Spleen (tissue), 11 donors: Measurements from ENCODE around the gene NUP214. TPM values are rescaled to one million over a fixed set of nuclear protein-coding genes. Genes with fewer than 3 reads are reported as not detected.
"Not testable (repeated sequence)": the region's sequence is repeated elsewhere in the genome, so short reads cannot be mapped to it uniquely, and the experiment has no call there.

Source experiments
- DNase-seq: peaks from one replicate; pipeline ENCODE4 v3.0.0-alpha.2; 2020
- H3K27ac ChIP-seq, 8 donors: fragments of 200-600 bp; sonication (generic) in 7 of 8; 1 replicate in 4 of 8; 2 replicates in 4 of 8; pipeline versions ENCODE4 v1.5.0 to v1.8.0; 2016 to 2021; ENCODE audit warnings: inconsistent platforms in 4 of 8, mild to moderate bottlenecking in 4 of 8, moderate library complexity in 1 of 8
- H3K27me3 ChIP-seq, 7 donors: fragments of 200-600 bp; sonication (generic) in 6 of 7; replicated peaks in 1 of 7; 1 replicate in 4 of 7; 2 replicates in 3 of 7; pipeline versions ENCODE4 v1.5.0 to v1.8.0; 2016 to 2021; ENCODE audit warnings: inconsistent platforms in 3 of 7, mild to moderate bottlenecking in 1 of 7
- H3K36me3 ChIP-seq, 6 donors: fragments of 200-600 bp; sonication (generic) in 5 of 6; 1 replicate in 4 of 6; 2 replicates in 2 of 6; pipeline versions ENCODE4 v1.5.0 to v1.8.0; 2016 to 2021; ENCODE audit warnings: inconsistent platforms in 2 of 6
- H3K4me1 ChIP-seq, 6 donors: fragments of 200-600 bp; sonication (generic) in 5 of 6; 1 replicate in 3 of 6; 2 replicates in 3 of 6; pipeline versions ENCODE4 v1.5.0 to v1.8.0; 2016 to 2021; ENCODE audit warnings: inconsistent platforms in 3 of 6
- H3K4me3 ChIP-seq, 8 donors: fragments of 200-600 bp; sonication (generic) in 7 of 8; 1 replicate in 4 of 8; 2 replicates in 4 of 8; pipeline versions ENCODE4 v1.5.0 to v1.8.0; 2016 to 2021; ENCODE audit warnings: inconsistent platforms in 4 of 8, mild to moderate bottlenecking in 4 of 8, moderate library complexity in 2 of 8
- H3K9me3 ChIP-seq, 8 donors: fragments of 200-600 bp; sonication (generic) in 7 of 8; 1 replicate in 4 of 8; 2 replicates in 4 of 8; pipeline versions ENCODE4 v1.5.0 to v1.8.0; 2016 to 2021; ENCODE audit warnings: inconsistent platforms in 4 of 8
- POLR2A ChIP-seq, 3 donors: fragments of 450-650 bp; IDR thresholded peaks; one replicate each; pipeline ENCODE4 v1.5.1; 2017; ENCODE audit warnings: antibody characterized with exemption in 3 of 3, mild to moderate bottlenecking in 1 of 3
- POLR2AphosphoS5 ChIP-seq, 3 donors: sonication (generic); formaldehyde crosslinking; IDR thresholded peaks; one replicate each; pipeline ENCODE4 v1.5.1; 2017; ENCODE audit warnings: antibody characterized with exemption in 3 of 3
- WGBS, 5 donors: extraction: QIAGEN DNeasy Blood & Tissue Kit in 3 of 5; methylation state at CpG; one replicate each; pipeline versions ENCODE4 v1.1.5 to v1.1.7; 2013 to 2018; 5-methylcytosine and 5-hydroxymethylcytosine counted together
- intact Hi-C: fragments of 100-400 bp; cut with DNase I; formaldehyde crosslinking; loops from one replicate; pipeline ENCODE4 v1.15.0; 2023; ENCODE audit warnings: low total_unique reads
- polyA plus RNA-seq, 3 donors: library from polyadenylated mRNA; stranded (reverse); fragments of 200-250 nt; gene quantifications; one replicate each; pipeline ENCODE4 v1.2.1, GENCODE V29; 2013
- total RNA-seq, 7 donors: library from RNA; depleted of rRNA in 3 of 7; stranded (reverse); fragments of >200 nt in 3 of 7; fragmentation: NEBNext Ultra II Directional in 4 of 7; extraction: Animal tissue kit (Norgen Biotek cat#: 25700) in 4 of 7; gene quantifications; one replicate each; pipeline versions ENCODE4 v1.1.0 to v1.2.1, GENCODE V29; 2016 to 2021
- TF ChIP-seq, protein P1 (sequence below), 11 experiments: fragments of 200-600 bp in 7 of 11; fragments of 450-650 bp in 4 of 11; sonication (generic) in 4 of 11; IDR thresholded peaks in 8 of 11; conservative IDR thresholded peaks in 3 of 11; 1 replicate in 7 of 11; 2 replicates in 4 of 11; pipeline versions ENCODE4 v1.4.0 to v1.8.0; 2016 to 2021; ENCODE audit warnings: antibody characterized with exemption in 11 of 11, inconsistent platforms in 4 of 11, mild to moderate bottlenecking in 1 of 11
- donor health status: healthy with polysubstance abuse.
- donor health status: DM: no; HTN: no; CAD: no; lungs with moderate emphysema.
- donor health status: DM: no; HTN: no; CAD: no.
- donor health status: Bipolar disorder and iron deficiency.
- donor health status: healthy.
- donor health status: DM: no; HTN: no; CAD: no.
- donor health status: DM: yes; HTN: yes; CAD: no.

Gene NUP214
- total and polyA plus RNA-seq, 10 donors = 21.4 to 182 (median 121) TPM

DNA sequence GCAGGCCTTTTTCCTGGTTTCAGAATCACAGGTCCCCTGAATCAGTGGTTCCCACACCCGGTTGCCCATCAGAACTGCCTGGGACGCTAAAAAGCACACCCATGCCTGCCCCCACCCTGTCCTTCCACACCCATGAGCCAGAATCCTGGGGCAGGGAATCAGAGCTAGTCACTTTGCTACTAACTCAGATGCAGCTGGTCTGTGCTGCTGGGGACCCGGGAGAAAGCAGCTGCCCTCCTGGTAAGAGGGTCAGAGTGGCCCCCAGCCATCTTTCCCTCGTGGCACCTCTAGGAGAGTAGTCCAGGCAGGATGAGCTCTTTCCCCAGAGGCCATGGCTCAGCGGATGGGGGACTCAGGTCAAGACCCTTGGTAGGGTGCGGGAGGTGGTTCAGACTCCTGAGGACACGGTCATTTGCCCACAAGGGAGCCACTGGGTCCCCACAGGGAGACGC, 11.3 kb upstream of the NUP214 start:
- H3K4me3 ChIP-seq = no peak overlapping the region
- WGBS, 5 donors = 73 to 88% (median 82%) methylated on average over 8 of the region's 8 CpGs
- H3K27me3 ChIP-seq = peaks cover 0 to 15% (median 0%) of the 10 kb centered on the region in 7 donors
- peak; percentile 47 for DNase-seq
- intact Hi-C loops = no loop called here
- peak overlapping the region in 2 of 8 donors; percentile 10 to 50 for H3K27ac ChIP-seq
- TF ChIP-seq POLR2AphosphoS5 (IDR thresholded peaks at IDR 0.05) (no peak), POLR2A (IDR thresholded peaks at IDR 0.05) (no peak)
- TF ChIP-seq, protein P1, sequence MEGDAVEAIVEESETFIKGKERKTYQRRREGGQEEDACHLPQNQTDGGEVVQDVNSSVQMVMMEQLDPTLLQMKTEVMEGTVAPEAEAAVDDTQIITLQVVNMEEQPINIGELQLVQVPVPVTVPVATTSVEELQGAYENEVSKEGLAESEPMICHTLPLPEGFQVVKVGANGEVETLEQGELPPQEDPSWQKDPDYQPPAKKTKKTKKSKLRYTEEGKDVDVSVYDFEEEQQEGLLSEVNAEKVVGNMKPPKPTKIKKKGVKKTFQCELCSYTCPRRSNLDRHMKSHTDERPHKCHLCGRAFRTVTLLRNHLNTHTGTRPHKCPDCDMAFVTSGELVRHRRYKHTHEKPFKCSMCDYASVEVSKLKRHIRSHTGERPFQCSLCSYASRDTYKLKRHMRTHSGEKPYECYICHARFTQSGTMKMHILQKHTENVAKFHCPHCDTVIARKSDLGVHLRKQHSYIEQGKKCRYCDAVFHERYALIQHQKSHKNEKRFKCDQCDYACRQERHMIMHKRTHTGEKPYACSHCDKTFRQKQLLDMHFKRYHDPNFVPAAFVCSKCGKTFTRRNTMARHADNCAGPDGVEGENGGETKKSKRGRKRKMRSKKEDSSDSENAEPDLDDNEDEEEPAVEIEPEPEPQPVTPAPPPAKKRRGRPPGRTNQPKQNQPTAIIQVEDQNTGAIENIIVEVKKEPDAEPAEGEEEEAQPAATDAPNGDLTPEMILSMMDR (IDR thresholded peaks at IDR 0.05 in 8 of 11, conservative IDR thresholded peaks at IDR 0.05 in 3 of 11) = no peak
- H3K9me3 ChIP-seq = no peaks in the 10 kb centered on the region
- H3K36me3 ChIP-seq = peaks cover 0 to 96% (median 6%) of the 10 kb centered on the region in 6 donors
- peaks cover 0 to 37% (median 15%) of the 10 kb centered on the region in 6 donors for H3K4me1 ChIP-seq

DNA sequence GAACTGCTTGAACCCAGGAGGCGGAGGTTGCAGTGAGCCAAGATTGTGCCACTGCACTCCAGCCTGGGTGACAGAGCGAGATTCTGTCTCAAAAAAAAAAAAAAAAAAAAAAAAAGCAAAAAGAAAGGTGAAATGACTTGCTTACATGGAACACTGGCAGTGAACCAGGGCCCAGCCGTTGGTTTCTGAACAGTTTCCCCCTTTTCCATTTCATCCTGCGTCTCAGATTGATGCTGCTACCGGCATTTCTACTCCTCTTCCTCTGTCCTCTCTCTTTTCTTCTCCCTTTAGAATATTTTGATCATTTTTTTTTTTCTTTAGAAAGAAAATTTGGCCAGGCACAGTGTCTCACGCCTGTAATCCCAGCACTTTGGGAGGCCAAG, 10.0 kb upstream of the NUP214 start:
- Histone ChIP-seq H3K36me3 (peaks cover 0 to 98% (median 9%) of the 10 kb centered on the region in 6 donors), H3K4me1 (peaks cover 0 to 34% (median 16%) of the 10 kb centered on the region in 6 donors), H3K27me3 (peaks cover 0 to 15% (median 0%) of the 10 kb centered on the region in 7 donors)
- H3K9me3 ChIP-seq, H3K27ac ChIP-seq, intact Hi-C loops, H3K4me3 ChIP-seq: not testable (repeated sequence)
- peak; percentile 0 for DNase-seq
- WGBS, 5 donors = 76 to 93% (median 83%) methylated on average over 4 to 6 of the region's 6 CpGs

DNA sequence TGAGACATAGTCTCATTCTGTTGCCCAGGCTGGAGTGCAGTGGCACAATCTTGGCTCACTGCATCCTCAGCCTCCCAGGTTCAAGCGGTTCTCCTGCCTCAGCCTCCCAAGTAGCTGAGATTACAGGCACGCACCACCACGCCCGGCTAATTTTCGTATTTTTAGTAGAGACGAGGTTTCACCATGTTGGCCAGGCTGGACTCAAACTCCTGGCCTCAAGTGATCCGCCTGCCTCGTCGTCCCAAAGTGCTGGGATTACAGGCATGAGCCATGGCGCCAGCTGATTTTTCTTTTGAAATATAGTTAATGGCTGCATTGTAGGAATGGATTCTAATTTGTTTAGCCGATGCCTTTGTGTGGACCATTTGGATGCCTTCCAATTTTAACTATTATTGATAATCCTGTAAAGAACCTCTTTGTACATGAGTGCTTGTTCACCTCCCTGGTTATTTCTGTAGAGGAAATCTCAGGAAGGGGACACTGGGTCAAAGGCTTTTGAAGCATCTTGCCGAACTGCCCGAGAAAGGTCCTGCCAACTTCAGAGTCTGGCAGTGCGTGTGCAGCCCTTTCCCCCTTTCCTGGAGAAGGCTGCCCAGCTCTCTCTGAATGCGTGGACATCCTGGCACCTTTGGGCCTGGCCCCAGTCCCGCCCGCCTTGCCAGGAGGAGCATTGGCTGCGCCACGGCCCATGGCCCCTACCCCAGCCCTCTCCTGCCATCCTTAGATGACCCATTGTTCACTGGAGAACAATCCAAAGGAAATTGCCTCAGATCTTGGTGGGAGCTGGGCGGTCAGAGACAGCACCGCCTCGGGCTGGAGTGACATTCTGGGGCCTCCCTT, 8.9 kb upstream of the NUP214 start:
- TF ChIP-seq, protein P1 (IDR thresholded peaks at IDR 0.05 in 8 of 11, conservative IDR thresholded peaks at IDR 0.05 in 3 of 11) = no peak
- peak in 2 of 3 donors; percentile 56 to 68 for TF ChIP-seq POLR2AphosphoS5 (IDR thresholded peaks at IDR 0.05)
- 63 to 75% (median 71%) methylated on average over 22 of the region's 22 CpGs for WGBS, 5 donors

DNA sequence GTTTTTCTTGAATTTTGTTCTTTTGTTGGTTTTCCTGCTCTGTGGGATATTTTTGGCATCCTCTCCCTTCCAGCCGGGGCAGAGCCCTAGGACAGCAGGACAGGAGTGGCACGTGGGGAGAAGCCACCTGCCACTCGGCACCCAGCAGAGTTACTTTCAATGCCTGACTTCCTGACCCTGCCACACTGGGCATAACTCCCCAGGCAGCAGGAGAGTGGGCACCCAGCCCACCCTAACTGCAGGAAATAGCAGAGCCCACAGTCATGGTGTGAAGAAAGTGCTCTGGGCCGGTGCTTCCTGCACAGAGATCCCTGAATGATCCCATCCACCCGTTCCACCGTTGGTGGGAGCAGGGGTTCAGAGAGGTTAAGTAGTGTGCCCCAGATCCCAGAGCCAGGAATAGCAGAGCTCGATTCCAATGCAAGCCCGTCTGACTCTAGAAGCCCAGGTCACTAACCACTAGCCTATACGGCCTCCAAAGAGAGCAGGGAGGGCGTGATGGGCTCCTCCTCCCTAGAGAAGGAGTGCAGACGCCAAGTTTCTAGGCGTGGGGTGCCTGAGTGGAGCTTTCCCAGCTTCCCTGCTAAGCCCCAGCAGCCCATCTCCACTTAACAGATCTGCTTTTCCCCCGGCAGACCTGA, 8.1 kb upstream of the NUP214 start:
- no peak for DNase-seq
- H3K9me3 ChIP-seq = no peaks in the 10 kb centered on the region
- TF ChIP-seq, protein P1 (IDR thresholded peaks at IDR 0.05 in 8 of 11, conservative IDR thresholded peaks at IDR 0.05 in 3 of 11) = no peak
- TF ChIP-seq POLR2A (IDR thresholded peaks at IDR 0.05) = no peak
- TF ChIP-seq POLR2AphosphoS5 (IDR thresholded peaks at IDR 0.05) = peak in 2 of 3 donors; percentile 26 to 46
- peaks cover 0 to 42% (median 14%) of the 10 kb centered on the region in 6 donors for H3K4me1 ChIP-seq
- intact Hi-C loops = no loop called here
- peaks cover 0 to 15% (median 0%) of the 10 kb centered on the region in 7 donors for H3K27me3 ChIP-seq
- peak overlapping the region in 6 of 8 donors; percentile 5 to 66 (median 45) for H3K27ac ChIP-seq
- peaks cover 0 to 98% (median 12%) of the 10 kb centered on the region in 6 donors for H3K36me3 ChIP-seq
- H3K4me3 ChIP-seq = no peak overlapping the region
- WGBS, 5 donors = 23 to 34% (median 28%) methylated on average over 9 to 13 of the region's 13 CpGs

More for the DNA sequence above, 8.9 kb upstream of the NUP214 start:
- H3K27me3 ChIP-seq = peaks cover 0 to 15% (median 0%) of the 10 kb centered on the region in 7 donors
- H3K4me1 ChIP-seq = peaks cover 0 to 41% (median 17%) of the 10 kb centered on the region in 6 donors
- DNase-seq = no peak
- intact Hi-C loops = no loop called here
- no peaks in the 10 kb centered on the region for H3K9me3 ChIP-seq
- peaks cover 0 to 98% (median 14%) of the 10 kb centered on the region in 6 donors for H3K36me3 ChIP-seq
- no peak overlapping the region for H3K4me3 ChIP-seq
- peak overlapping the region in 6 of 8 donors; percentile 5 to 66 (median 45) for H3K27ac ChIP-seq
